GM19372 (cell line): ENCODE results near the gene NPTXR.
"Not testable (repeated sequence)": the region's sequence is repeated elsewhere in the genome, so short reads cannot be mapped to it uniquely, and the experiment has no call there.

Experiments used
- ATAC-seq: cut with Tn5 transposase; IDR thresholded peaks from one replicate; pipeline ENCODE4 v1.9.1; 2021; ENCODE audit warnings: mild to moderate bottlenecking, low read depth, moderate library complexity; ENCODE audit not compliant: unreplicated experiment

The NPTXR gene

DNA sequence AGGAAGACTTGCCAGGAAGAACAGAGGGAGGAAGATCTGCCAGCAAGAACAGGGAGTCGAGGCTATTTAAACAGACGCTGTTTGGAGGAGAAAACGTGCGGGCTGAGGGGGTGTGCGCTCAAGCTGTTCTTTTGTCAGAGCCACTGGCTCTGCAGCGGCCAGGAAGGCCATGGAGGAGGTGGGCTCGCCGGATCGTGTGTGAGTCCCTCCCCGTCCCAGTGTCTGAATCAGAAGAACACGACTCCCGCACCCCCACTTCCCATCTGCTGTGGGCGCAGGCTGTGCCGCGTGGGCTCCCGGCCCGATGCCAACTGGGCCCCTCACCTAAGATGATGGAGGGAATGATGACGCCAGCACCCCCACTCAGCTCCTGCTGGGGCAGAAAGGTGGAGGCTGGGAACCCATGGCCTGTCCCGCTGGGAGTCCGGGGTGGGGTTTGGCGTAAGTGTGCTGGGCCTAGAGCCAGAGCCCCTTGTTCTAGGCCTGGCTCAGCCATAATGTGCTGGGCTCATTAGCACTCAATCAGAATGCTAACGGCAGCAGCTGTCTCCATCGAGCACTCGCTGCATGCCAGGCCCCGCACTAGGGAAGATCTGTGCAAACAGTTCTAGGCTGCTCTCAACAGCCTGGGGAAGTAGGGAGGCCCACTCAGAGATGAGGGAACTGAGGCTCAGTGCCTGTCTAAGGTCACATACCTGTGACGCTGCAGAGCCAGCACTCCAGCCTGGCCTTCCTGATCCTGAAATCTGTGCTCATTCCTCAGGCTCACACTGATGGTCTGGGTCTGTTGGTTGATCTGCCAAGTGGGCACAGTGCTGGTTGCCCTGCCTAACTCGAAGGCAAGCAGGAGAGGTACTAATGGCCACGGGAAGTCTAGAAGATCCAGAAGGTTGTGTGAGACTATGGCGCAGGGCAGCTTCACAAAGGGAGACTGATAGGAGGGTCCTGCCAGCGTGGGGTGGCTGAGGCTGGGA lies 11.5 kb downstream of the NPTXR start:
- ATAC-seq, result no peak

DNA sequence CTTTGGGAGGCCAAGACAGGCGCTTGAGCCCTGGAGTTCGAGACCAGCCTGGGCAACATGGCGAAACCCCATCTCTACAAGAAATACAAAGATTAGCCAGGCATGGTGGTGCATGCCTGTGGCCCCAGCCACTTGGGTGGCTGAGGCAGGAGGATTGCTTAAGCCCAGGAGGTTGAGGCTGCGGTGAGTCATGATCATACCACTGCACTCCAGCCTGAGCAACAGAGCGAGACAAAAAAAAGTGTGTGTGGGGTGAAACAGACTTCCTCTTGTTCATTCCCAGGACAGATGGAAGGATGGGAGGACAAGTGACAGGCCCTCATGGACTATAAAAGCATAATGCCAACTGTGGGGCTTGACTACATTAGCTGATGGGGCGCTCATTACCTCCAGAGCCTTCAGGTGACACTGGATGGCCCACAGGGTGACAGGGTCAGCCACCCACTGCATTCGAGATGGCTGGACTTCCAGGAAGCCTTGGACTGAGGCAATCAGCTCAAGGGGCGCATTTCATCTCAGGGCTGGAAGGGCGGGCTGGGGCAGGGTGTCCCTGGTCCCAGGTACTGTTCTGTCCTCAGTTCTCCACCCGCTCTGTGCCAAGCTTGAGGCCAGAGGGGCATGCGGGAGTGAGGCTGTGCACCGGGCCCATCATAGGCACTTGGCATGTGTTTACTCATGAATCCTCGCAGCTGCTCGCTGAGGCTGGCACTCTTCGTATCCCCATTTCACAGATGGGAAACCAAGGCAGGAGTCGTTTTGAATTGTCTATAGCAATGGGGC lies 12.5 kb downstream of the NPTXR start:
- no peak for ATAC-seq

DNA sequence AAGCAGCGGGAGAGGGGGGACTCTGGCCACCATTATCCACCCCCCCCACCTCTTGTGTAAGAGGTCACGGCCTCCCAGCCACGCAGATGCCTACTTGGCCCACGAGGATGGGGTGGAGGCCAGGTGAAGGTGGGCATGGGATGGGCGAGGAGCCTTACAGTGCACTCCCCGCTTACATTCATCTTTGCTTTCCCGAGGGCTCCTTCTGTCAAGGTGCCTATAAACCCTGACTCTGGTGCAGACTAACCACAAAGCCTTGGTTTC lies 13.1 kb downstream of the NPTXR start:
- no peak for ATAC-seq

- ATAC-seq, result no peak
Measured at GRCh38 chr22:38830026-38830844, 13.6 kb downstream of the NPTXR start.

GRCh38 chr22:38829485-38829884 lies 14.3 kb downstream of the NPTXR start:
- ATAC-seq, result no peak

DNA sequence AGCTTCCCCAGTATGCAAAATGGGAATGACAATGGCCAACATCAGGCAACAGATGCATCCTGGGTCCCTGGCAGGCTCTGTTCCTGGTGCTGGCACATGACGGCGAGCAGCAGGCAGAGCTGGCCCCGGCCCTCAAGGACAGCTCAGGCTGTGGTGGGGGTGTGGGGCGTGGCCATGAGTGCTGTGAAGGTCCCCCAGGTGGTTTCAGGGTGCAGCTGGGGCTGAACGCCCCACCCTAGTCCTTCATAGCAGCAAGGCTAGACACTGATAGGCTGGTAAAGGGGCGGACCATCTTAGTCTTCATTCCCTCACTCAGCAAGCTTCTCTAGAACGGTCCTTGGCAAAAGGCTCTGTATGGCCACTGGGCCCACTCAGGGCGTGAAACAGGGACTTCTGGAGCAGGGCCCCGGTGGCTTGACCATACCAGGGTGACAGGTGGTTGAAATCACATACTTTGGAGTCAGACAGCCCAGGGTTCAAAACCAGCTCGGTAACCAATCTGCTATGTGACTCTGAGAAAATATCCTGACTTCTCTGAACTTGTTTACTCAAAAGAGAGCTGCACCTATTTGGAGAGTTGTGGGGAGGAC lies 15.1 kb downstream of the NPTXR start:
- no peak for ATAC-seq

DNA sequence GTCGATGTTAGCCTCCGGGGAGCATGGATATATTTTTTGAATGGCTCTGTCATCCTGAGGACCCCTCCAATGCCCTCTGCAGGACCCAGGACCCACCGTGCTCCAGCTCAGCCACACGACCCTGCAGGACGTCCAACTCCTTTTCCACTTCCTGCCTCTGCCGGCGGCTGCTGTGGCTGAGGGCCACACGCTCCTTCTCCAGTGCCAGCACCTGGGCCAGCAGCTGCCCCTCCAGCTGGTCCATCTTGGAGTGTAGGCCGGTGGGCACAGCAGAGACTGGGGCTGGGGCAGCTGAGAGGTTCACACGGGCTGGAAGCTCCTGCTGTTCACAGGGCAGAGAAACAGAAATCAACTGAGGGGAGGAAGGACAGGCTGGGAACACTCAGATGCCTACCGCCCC lies 15.6 kb downstream of the NPTXR start:
- ATAC-seq, result no peak

- no peak for ATAC-seq
Measured at GRCh38 chr22:38827510-38827909, 16.3 kb downstream of the NPTXR start.

GRCh38 chr22:38826801-38827200 lies 17.0 kb downstream of the NPTXR start:
- ATAC-seq, result no peak

GRCh38 chr22:38826386-38826785 lies 17.4 kb downstream of the NPTXR start:
- ATAC-seq, result no peak

DNA sequence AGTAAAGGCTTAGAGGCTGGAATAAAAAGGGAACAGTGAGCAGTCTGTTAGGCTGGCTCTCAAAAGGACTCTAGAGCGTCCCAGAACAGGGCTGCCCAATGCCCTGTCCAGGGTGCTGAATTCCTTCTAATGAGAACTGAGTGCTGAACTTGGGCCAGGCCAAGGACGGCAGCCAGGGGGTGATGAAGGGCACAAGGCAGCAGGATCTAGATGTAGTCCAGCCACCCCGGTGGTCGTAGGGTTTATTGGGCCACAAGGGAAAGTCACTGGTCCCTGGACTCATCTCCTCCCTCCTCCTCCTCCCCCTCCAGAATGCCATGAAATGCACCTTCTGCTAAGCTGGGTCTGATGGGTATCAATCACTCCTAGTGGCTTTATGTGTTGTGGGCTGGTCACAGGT lies 19.2 kb downstream of the NPTXR start:
- ATAC-seq, result no peak

GRCh38 chr22:38823637-38824036 lies 20.2 kb downstream of the NPTXR start:
- no peak for ATAC-seq

- no peak for ATAC-seq
Measured at GRCh38 chr22:38823076-38823475, 20.8 kb downstream of the NPTXR start.

DNA sequence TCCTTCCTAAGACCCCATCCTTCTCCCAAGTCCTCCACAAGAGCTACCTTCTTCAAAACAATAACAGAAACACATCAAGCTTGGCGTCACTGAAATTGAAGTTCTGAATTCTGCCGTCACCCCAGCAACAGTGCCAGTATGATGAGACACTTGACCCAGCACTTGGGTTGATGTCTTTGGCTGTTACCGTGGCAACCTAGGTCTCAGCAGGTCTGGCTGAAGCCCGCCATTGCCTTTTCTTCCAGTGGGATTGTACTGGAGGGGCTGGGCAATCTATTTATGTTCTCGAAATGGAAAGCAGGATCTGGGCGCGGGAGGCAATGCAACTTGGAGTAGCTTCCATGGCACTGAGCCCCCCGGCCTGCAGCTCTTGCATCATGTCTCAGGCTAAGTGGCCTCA lies 23.8 kb downstream of the NPTXR start:
- no peak for ATAC-seq

DNA sequence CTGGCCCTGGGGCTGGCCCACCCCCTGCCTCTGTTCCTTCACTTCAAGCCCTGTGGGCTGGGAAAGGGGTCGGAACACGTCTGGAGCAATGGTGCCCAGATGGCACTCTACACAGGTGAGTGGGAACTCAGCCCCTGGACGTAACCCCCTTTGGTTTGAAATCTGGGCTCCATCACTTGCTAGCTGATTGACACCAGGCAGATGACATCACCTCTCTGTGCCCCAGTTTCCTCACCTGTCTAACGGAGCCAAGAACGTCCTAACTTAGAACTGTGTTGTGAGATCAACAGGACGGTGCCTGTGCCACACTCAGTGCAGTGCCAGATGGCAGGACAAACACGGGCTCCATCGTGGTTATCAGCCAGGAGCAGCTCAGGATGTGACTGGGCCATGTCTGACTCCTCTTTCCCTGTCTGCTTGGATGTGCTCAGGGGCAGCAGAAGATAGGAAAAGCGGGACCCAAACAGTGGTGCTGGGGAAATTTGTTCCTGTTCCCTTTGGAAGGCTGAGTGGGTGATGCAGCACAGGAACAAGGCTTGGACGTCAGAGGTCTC lies 24.4 kb downstream of the NPTXR start:
- ATAC-seq, result no peak

DNA sequence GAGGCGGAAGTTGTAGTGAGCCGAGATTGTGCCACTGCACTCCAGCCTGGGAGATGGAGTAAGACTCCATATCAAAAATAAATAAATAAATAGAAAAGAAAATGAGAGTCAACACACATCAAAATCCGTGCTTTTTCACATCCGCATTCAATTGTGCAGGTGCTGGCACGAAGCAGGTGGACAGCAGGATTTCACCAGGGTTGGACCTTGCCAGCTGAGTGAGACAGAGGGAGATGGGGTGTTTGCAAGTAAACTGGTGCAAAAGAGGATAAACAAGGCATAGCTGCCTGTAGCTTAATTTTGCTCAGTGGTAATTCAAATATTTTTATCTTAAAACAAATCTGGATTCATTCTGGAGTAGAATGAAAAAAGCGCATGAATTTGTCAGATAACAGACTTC lies 26.6 kb downstream of the NPTXR start:
- no peak for ATAC-seq

DNA sequence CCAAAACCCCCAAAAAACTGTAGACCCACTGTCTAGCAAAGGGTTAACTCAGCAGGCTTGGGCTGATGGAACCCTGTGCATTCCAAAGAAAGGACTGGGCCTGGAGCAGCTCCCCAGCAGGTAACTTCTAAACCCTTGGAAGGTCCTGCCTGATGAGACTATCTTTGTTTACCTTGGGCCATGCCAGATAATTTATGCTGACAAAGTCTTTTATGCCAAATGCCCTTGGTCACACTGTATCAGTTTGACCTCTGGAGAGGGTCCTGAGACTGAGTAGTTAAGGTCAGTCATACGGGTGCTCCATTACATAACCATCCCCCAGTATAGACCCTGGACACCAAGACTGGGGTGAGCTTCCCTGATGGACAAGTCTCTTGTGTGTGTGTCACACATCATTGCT lies 28.0 kb downstream of the NPTXR start:
- no peak for ATAC-seq

- ATAC-seq, result no peak
Measured at GRCh38 chr22:38811241-38811640, 32.6 kb downstream of the NPTXR start.

DNA sequence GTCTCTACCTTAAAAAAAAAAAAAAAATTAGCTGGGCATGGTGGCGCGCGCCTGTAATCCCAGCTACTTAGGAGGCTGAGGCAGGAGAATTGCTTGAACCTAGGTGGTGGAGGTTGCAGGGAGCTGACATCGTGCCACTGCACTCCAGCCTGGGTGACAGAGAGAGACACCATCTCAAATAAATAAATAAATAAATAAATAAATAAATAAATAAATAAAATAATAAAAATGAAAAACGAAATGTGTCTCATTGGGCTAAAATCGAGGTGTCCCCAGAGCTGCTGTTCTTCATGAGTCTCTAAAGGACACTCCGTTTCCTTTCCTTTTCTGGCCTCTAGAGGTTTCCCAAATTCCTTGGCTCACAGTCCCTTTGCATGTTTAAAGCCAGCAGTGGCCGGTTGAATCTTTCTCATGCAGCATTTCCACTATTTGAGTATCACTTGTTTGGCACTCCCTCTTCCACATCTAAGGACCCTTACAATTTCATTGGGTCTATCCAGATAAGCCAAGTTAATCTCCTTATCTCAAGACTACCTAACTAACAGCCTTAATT lies 38.7 kb downstream of the NPTXR start:
- ATAC-seq, result not testable (repeated sequence)

DNA sequence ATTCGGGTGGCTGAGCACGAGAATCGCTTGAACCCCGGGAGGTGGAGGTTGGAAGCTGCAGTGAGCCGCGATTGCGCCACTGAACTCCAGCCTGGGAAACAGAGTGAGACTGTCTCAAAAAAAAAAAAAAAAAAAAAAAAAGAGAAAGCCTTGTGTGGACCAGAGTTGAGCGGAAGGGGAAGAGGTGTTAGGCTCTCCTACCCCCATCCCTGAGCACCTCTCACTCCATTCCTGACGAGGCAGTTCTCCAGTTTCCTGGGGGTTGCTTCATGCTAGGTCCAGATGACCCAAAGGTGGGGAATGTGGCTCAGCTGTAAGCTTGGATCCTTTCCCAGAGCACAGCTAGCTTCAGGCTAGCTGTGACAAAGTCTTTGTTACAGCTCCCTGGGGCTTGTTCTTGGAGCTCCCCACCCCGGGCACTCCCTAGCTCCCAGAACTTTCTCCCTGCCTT lies 41.1 kb downstream of the NPTXR start:
- no peak for ATAC-seq
